ENCODE results near the gene NEB.

DNA sequence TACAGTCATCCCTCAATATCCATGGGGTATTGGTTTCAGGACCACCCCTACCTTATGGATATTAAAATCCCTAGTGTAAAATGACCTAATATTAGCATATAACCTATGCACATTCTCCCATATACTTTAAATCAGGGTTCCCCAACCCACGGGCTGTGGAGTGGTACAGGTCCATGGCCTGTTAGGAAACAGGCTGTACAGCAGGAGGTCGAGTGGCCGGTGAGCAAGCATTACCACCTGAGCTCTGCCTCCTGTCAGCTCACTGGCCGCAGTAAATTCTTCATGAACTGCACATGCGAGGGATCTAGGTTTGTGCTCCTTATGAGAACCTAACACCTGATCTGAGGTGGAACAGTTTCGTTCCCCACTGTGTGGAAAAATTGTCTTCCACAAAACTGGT is 250.7 kb downstream of the NEB start:
- TF ChIP-seq, protein P1, sequence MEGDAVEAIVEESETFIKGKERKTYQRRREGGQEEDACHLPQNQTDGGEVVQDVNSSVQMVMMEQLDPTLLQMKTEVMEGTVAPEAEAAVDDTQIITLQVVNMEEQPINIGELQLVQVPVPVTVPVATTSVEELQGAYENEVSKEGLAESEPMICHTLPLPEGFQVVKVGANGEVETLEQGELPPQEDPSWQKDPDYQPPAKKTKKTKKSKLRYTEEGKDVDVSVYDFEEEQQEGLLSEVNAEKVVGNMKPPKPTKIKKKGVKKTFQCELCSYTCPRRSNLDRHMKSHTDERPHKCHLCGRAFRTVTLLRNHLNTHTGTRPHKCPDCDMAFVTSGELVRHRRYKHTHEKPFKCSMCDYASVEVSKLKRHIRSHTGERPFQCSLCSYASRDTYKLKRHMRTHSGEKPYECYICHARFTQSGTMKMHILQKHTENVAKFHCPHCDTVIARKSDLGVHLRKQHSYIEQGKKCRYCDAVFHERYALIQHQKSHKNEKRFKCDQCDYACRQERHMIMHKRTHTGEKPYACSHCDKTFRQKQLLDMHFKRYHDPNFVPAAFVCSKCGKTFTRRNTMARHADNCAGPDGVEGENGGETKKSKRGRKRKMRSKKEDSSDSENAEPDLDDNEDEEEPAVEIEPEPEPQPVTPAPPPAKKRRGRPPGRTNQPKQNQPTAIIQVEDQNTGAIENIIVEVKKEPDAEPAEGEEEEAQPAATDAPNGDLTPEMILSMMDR (IDR thresholded peaks at IDR 0.05), result no peak
- TF ChIP-seq POLR2A (IDR thresholded peaks at IDR 0.05), result no peak
